AG04450 (cell line): ENCODE results near the gene IGSF9. TPM values are rescaled to one million over a fixed set of nuclear protein-coding genes. Genes with fewer than 3 reads are reported as not detected.

Experiments used
- CTCF ChIA-PET: fragments of 300-600, 350-600 bp; formaldehyde crosslinking; extraction: SDS; loops from one replicate; lab custom pipeline; 2022; ENCODE audit warnings: antibody characterized with exemption, inconsistent platforms; lab: Charles Lee
- POLR2A ChIA-PET: fragments of 350-600 bp; formaldehyde crosslinking; extraction: SDS; loops from one replicate; lab custom pipeline; 2021; ENCODE audit warnings: antibody characterized with exemption, inconsistent platforms; lab: Yijun Ruan, JAX
- DNase-seq: peaks from one replicate; pipeline ENCODE4 v3.0.0-alpha.2; 2011; ENCODE audit warnings: low read depth, low spot score
- H3K27ac ChIP-seq: one replicate; pipeline ENCODE4 v1.5.1; 2012; ENCODE audit warnings: low read depth, low read length, control low read depth
- H3K27me3 ChIP-seq: one replicate; pipeline ENCODE4 v1.6.0; 2012; ENCODE audit warnings: low read length; ENCODE audit not compliant: control insufficient read depth, insufficient read depth
- H3K4me3 ChIP-seq: 2 replicates; pipeline ENCODE4 v1.5.1; 2011; ENCODE audit warnings: mild to moderate bottlenecking, low read depth, low read length, control low read depth
- H3K9me3 ChIP-seq: 2 replicates; pipeline ENCODE4 v1.5.1; 2012; ENCODE audit warnings: low read length; ENCODE audit not compliant: control insufficient read depth, insufficient read depth
- CTCF ChIP-seq: IDR thresholded peaks from 2 replicates; pipeline ENCODE4 v1.5.1; 2011; ENCODE audit warnings: low read depth, low read length, control low read depth, inconsistent platforms
- polyA plus RNA-seq: library from polyadenylated mRNA; depleted of rRNA; stranded (reverse); fragments of >200 nt; gene quantifications from 2 replicates; pipeline ENCODE4 v1.2.3, GENCODE V29; 2011

The IGSF9 gene
- polyA plus RNA-seq, 1 experiment = not detected

GRCh38 chr1:159936273-159936904 lies 9.0 kb downstream of the IGSF9 start:
- CTCF ChIA-PET = interaction anchor here (0.6 to 13.3 kb wide), 11 partner anchors 9 to 259 kb away, joined by 3 to 380 read pairs (median 3); partner anchors contain the start of gene IGSF9

GRCh38 chr1:159935719-159936272 lies 9.6 kb downstream of the IGSF9 start:
- Histone ChIP-seq H3K27me3 (peaks cover 16% of the 10 kb centered on the region), H3K4me3 (no peak overlapping the region), H3K9me3 (no peaks in the 10 kb centered on the region), H3K27ac (no peak overlapping the region)
- TF ChIP-seq CTCF = no peak
- ChIA-PET CTCF (interaction anchor here (0.6 to 13.3 kb wide), 8 partner anchors 8 to 260 kb away, joined by 3 to 380 read pairs (median 3); no protein-coding TSS in a partner anchor), POLR2A (no interaction called here)
- no peak for DNase-seq

More at GRCh38 chr1:159936273-159936904, 9.0 kb downstream of the IGSF9 start:
- peak; percentile 97 for TF ChIP-seq CTCF
- POLR2A ChIA-PET = no interaction called here
- DNase-seq = no peak
- Histone ChIP-seq H3K27me3 (peaks cover 21% of the 10 kb centered on the region), H3K27ac (no peak overlapping the region), H3K4me3 (no peak overlapping the region), H3K9me3 (no peaks in the 10 kb centered on the region)

- CTCF ChIA-PET = interaction anchor here (0.9 to 13.3 kb wide), 6 partner anchors 7 to 81 kb away, joined by 3 to 380 read pairs (median 4); no protein-coding TSS in a partner anchor
- H3K9me3 ChIP-seq = no peaks in the 10 kb centered on the region
- POLR2A ChIA-PET = no interaction called here
- H3K27me3 ChIP-seq = peaks cover 14% of the 10 kb centered on the region
- H3K4me3 ChIP-seq = no peak overlapping the region
- DNase-seq = no peak
- H3K27ac ChIP-seq = no peak overlapping the region
- no peak for TF ChIP-seq CTCF
Measured at GRCh38 chr1:159935305-159935704, 10.1 kb downstream of the IGSF9 start.

- Histone ChIP-seq H3K4me3 (no peak overlapping the region), H3K9me3 (no peaks in the 10 kb centered on the region), H3K27me3 (peaks cover 14% of the 10 kb centered on the region), H3K27ac (no peak overlapping the region)
- no peak for DNase-seq
- ChIA-PET POLR2A (no interaction called here), CTCF (interaction anchor here (0.9 to 13.3 kb wide), 4 partner anchors 14 to 82 kb away, joined by 3 to 380 read pairs (median 4); no protein-coding TSS in a partner anchor)
- no peak for TF ChIP-seq CTCF
Measured at GRCh38 chr1:159934136-159935039, 11.0 kb downstream of the IGSF9 start.
